DMS 273 (cell line): ENCODE data around the gene NCAPD2.

ENCODE experiments used
- DNase-seq: peaks from one replicate; lab custom pipeline; 2025; ENCODE audit not compliant: unreplicated experiment; lab: John Stamatoyannopoulos, UW

NCAPD2 gene

DNA sequence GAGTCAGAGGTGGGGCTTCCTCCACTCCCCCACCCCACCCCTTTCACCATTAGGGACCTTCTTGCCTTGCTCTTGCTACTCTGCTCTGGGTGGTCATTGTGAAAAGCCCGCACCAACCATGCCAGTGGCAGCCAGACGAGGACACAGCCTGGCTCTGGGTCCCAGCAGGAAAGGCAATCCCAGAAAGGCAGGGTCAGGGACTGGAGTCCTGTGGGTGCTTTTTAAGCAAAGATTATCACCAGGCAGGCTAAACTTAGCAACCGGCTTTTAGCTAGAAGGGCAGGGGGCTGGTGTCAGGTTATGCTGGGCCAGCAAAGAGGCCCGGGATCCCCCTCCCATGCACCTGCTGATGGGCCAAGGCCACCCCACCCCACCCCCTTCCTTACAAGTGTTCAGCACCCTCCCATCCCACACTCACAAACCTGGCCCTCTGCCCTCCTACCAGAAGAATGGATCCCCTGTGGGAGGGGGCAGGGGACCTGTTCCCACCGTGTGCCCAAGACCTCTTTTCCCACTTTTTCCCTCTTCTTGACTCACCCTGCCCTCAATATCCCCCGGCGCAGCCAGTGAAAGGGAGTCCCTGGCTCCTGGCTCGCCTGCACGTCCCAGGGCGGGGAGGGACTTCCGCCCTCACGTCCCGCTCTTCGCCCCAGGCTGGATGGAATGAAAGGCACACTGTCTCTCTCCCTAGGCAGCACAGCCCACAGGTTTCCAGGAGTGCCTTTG is 39.2 kb downstream of the NCAPD2 start:
- peak; percentile 87 for DNase-seq

DNA sequence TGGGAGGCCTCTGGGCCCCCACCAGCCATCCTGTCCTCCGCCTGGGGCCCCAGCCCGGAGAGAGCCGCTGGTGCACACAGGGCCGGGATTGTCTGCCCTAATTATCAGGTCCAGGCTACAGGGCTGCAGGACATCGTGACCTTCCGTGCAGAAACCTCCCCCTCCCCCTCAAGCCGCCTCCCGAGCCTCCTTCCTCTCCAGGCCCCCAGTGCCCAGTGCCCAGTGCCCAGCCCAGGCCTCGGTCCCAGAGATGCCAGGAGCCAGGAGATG is 39.7 kb downstream of the NCAPD2 start:
- no peak for DNase-seq

DNA sequence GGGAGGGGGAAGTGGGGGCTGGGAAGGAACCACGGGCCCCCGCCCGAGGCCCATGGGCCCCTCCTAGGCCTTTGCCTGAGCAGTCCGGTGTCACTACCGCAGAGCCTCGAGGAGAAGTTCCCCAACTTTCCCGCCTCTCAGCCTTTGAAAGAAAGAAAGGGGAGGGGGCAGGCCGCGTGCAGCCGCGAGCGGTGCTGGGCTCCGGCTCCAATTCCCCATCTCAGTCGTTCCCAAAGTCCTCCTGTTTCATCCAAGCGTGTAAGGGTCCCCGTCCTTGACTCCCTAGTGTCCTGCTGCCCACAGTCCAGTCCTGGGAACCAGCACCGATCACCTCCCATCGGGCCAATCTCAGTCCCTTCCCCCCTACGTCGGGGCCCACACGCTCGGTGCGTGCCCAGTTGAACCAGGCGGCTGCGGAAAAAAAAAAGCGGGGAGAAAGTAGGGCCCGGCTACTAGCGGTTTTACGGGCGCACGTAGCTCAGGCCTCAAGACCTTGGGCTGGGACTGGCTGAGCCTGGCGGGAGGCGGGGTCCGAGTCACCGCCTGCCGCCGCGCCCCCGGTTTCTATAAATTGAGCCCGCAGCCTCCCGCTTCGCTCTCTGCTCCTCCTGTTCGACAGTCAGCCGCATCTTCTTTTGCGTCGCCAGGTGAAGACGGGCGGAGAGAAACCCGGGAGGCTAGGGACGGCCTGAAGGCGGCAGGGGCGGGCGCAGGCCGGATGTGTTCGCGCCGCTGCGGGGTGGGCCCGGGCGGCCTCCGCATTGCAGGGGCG is 40.2 kb downstream of the NCAPD2 start, which contains the start of gene GAPDH:
Gene GAPDH, plus strand, starts transcription at position 595 of the 772 bp plus-strand sequence. CDS start 316 bp downstream, outside the sequence.
- DNase-seq, result peak; percentile 97

DNA sequence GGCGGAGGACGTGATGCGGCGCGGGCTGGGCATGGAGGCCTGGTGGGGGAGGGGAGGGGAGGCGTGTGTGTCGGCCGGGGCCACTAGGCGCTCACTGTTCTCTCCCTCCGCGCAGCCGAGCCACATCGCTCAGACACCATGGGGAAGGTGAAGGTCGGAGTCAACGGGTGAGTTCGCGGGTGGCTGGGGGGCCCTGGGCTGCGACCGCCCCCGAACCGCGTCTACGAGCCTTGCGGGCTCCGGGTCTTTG is 40.7 kb downstream of the NCAPD2 start:
- no peak for DNase-seq

DNA sequence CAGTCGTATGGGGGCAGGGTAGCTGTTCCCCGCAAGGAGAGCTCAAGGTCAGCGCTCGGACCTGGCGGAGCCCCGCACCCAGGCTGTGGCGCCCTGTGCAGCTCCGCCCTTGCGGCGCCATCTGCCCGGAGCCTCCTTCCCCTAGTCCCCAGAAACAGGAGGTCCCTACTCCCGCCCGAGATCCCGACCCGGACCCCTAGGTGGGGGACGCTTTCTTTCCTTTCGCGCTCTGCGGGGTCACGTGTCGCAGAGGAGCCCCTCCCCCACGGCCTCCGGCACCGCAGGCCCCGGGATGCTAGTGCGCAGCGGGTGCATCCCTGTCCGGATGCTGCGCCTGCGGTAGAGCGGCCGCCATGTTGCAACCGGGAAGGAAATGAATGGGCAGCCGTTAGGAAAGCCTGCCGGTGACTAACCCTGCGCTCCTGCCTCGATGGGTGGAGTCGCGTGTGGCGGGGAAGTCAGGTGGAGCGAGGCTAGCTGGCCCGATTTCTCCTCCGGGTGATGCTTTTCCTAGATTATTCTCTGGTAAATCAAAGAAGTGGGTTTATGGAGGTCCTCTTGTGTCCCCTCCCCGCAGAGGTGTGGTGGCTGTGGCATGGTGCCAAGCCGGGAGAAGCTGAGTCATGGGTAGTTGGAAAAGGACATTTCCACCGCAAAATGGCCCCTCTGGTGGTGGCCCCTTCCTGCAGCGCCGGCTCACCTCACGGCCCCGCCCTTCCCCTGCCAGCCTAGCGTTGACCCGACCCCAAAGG is 41.2 kb downstream of the NCAPD2 start:
- DNase-seq, result peak; percentile 67

DNA sequence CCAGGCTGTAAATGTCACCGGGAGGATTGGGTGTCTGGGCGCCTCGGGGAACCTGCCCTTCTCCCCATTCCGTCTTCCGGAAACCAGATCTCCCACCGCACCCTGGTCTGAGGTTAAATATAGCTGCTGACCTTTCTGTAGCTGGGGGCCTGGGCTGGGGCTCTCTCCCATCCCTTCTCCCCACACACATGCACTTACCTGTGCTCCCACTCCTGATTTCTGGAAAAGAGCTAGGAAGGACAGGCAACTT is 41.7 kb downstream of the NCAPD2 start:
- DNase-seq, result no peak

DNA sequence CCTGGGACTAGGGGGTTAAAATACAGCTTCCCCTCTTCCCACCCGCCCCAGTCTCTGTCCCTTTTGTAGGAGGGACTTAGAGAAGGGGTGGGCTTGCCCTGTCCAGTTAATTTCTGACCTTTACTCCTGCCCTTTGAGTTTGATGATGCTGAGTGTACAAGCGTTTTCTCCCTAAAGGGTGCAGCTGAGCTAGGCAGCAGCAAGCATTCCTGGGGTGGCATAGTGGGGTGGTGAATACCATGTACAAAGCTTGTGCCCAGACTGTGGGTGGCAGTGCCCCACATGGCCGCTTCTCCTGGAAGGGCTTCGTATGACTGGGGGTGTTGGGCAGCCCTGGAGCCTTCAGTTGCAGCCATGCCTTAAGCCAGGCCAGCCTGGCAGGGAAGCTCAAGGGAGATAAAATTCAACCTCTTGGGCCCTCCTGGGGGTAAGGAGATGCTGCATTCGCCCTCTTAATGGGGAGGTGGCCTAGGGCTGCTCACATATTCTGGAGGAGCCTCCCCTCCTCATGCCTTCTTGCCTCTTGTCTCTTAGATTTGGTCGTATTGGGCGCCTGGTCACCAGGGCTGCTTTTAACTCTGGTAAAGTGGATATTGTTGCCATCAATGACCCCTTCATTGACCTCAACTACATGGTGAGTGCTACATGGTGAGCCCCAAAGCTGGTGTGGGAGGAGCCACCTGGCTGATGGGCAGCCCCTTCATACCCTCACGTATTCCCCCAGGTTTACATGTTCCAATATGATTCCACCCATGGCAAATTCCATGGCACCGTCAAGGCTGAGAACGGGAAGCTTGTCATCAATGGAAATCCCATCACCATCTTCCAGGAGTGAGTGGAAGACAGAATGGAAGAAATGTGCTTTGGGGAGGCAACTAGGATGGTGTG is 42.3 kb downstream of the NCAPD2 start:
- DNase-seq, result no peak

DNA sequence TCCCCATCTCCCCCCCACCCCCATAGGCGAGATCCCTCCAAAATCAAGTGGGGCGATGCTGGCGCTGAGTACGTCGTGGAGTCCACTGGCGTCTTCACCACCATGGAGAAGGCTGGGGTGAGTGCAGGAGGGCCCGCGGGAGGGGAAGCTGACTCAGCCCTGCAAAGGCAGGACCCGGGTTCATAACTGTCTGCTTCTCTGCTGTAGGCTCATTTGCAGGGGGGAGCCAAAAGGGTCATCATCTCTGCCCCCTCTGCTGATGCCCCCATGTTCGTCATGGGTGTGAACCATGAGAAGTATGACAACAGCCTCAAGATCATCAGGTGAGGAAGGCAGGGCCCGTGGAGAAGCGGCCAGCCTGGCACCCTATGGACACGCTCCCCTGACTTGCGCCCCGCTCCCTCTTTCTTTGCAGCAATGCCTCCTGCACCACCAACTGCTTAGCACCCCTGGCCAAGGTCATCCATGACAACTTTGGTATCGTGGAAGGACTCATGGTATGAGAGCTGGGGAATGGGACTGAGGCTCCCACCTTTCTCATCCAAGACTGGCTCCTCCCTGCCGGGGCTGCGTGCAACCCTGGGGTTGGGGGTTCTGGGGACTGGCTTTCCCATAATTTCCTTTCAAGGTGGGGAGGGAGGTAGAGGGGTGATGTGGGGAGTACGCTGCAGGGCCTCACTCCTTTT is 43.1 kb downstream of the NCAPD2 start:
- peak; percentile 44 for DNase-seq

DNA sequence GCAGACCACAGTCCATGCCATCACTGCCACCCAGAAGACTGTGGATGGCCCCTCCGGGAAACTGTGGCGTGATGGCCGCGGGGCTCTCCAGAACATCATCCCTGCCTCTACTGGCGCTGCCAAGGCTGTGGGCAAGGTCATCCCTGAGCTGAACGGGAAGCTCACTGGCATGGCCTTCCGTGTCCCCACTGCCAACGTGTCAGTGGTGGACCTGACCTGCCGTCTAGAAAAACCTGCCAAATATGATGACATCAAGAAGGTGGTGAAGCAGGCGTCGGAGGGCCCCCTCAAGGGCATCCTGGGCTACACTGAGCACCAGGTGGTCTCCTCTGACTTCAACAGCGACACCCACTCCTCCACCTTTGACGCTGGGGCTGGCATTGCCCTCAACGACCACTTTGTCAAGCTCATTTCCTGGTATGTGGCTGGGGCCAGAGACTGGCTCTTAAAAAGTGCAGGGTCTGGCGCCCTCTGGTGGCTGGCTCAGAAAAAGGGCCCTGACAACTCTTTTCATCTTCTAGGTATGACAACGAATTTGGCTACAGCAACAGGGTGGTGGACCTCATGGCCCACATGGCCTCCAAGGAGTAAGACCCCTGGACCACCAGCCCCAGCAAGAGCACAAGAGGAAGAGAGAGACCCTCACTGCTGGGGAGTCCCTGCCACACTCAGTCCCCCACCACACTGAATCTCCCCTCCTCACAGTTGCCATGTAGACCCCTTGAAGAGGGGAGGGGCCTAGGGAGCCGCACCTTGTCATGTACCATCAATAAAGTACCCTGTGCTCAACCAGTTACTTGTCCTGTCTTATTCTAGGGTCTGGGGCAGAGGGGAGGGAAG is 43.9 kb downstream of the NCAPD2 start:
- peak; percentile 88 for DNase-seq

DNA sequence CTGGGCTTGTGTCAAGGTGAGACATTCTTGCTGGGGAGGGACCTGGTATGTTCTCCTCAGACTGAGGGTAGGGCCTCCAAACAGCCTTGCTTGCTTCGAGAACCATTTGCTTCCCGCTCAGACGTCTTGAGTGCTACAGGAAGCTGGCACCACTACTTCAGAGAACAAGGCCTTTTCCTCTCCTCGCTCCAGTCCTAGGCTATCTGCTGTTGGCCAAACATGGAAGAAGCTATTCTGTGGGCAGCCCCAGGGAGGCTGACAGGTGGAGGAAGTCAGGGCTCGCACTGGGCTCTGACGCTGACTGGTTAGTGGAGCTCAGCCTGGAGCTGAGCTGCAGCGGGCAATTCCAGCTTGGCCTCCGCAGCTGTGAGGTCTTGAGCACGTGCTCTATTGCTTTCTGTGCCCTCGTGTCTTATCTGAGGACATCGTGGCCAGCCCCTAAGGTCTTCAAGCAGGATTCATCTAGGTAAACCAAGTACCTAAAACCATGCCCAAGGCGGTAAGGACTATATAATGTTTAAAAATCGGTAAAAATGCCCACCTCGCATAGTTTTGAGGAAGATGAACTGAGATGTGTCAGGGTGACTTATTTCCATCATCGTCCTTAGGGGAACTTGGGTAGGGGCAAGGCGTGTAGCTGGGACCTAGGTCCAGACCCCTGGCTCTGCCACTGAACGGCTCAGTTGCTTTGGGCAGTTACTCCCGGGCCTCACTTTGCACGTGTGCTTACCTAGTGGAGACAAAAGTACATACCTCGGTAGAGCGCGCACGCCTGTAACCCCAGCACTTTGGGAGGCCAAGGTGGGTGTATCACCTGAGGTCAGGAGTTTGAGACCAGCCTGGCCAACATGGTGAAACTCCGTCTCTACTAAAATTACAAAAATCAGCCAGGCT is 44.8 kb downstream of the NCAPD2 start:
- peak; percentile 73 for DNase-seq

DNA sequence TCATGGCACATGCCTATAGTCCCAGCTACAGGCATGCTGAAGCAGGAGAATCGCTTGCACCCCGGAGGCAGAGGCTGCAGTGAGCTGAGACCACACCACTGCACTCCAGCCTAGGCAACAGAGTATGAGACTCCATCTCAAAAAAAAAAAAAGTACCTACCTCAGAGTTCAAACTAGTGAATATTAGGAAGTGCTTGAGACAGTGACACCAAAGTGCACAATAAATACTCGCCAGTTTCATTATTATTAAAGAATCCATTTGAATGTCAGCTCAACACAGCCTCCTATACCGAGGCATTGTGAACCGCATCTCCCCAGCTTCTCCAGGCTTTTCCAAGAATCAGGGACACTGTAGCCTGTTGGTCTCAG is 45.4 kb downstream of the NCAPD2 start:
- peak; percentile 64 for DNase-seq

DNA sequence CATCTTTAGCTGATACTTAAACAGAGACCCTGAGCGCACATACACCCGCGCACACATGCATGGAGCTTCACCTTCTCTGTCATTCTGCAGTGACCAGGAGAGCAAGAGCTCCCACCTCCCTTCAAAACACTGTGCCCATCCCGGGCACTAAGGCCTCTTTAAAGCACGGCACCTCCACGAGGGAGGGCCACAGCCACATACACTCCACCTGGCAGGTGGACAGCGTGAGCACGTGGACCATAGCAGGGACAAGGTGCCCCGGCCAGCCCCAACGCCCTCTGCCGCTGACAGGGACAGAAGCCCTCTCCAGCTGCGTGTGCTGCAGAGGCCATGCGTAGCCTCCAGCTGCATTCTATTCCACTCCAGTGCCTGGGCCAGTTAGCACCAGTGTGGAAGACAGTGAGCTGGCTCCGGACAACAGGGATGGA is 45.8 kb downstream of the NCAPD2 start:
- DNase-seq, result no peak

DNA sequence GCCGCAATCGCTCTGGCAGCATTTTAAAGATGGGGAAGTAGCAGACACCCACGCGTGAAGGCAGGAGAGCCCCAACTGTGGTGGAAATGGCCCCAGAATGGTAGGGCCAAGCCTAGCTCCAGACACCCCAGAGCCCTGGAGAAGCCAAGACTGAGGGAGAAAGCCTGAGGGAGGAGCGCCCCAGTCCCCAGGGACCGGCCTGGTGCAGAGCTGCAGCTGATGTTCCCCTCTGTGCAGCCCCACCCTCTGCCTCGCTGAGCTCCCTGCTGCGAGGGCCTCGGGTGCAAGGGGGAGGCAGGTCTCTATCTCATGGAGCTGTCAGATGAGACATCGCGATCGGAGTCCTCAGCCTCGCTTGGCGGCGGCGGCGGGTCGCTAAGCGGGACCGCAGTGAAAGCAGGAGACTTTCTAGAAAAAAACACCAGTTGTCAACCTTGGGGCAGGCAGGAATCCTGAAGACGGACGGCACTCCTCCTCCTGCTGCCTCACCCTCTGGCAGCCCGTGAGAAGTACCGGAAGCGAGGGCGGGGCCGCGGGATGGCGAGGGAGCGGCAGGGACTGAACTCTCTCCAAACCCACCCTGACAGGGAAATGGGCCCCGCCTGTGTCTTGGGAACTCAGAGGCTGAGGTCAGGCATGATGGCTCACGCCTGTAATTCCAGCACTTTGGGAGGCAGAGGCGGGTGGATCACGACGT is 46.4 kb downstream of the NCAPD2 start:
- peak; percentile 76 for DNase-seq

DNA sequence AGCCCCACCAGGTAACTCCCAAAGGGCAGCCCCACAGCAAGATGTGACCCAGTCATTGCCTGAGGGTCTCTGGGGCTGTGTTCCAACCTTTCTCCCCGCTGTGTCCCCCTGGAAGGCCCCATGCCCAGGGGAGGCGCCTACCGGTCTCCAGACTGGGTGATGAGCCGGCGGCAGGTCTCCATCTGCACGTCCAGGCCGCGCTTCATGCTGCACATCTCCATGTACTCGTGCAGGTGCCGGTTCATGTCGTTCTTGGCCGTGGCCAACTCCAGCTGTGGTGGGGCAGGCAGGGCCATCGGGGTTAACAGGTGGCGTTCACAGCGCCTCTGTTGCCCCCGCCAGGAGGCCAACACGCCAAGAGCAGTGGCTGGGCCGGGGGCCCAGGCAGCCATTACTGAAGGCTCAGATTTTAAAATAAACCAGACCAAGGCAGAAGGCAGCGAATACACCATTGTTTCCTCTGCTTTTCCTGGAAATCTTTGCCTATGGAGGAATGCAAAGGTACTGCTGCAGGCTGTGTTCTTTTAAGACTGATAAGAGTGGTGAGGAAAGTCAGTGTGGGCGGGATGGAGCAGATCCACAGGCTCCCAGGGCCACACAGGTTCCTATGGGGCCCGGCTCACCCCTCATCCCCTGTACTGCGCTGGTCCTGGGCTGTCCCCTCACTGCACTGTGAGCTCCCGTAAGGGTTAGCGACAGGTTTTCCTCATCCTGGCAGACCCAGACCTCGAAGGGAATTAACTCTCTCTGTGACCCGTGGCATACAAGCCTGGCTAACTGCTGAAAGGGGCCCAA is 47.7 kb downstream of the NCAPD2 start:
- no peak for DNase-seq

DNA sequence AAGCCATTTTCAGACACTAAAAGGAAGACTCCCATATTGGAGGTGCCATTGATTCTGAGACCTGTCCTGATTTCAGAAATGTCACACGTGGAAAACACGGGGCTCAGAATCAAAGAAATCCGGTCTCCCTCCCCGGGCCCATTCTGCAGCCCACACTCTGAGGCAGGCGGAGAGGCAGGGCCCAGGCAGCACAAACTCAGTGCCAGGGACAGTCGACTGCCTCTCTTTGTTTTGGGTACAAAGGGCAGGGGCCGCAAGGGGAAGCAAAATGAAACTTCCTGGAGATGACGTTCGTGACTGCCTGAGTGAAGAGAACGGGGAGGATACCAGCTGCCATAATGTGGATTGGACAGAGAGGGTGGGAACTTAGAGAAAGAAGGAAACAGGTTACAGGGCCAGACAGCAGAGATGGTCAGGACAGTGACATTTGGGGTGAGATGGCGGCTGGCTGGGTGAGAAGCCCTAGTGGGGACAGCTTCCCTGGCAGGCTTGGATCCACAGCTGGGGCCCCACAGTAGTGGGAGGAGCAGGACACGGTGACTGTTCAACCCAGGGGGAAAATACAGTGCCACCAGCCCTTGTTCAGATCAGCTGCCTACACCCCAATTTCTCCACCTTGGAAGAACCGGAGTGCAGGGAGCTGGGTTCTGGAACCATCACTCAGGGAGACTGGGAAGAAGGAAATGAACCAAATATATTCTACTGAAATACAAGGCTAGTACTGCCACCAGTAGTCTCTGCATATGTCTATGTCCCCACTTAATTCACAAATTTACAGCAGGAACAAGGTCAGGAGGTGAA is 48.5 kb downstream of the NCAPD2 start:
- no peak for DNase-seq

DNA sequence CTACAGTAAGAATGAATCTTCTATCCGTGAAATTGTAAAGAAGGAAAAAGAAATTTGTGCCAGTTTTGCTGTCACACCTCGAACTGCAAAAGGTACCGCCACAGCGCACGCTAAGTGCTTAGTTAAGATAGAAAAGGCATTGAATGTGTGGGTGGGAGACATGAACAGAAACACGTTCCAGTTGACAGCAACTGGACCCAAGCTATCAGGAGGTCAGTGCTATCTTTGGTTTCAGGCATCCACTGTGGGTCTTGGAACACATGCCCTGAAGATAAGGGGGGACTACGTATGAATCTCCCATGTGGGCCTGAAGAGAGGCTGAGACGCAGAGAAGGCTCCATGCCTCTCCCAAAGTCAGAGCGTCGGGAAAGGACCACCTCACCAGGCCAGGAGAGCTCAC is 52.1 kb downstream of the NCAPD2 start:
- DNase-seq, result no peak

DNA sequence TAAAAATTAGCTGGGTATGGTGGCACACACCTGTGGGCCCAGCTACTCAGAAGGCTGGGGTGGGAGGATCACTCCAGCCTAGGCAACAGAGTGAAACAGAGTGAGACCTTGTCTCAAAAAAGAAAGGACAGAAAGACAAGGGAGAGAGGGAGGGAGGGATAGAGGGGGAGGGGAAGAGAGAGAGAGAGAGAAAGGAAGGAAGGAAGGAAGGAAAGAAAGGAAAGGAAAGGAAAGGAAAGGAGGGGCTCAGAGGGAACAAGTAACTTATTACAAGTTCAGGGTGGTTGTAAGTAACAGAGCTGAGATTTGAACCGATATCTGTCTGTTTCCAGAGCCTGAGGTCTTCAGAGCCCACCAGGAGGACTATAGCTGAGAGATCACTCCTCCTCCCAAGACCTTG is 53.7 kb downstream of the NCAPD2 start:
- DNase-seq, result no peak
